Measurements from ENCODE around the gene MCCD1. TPM values are rescaled to one million over a fixed set of nuclear protein-coding genes. Genes with fewer than 3 reads are reported as not detected.
"Not testable (repeated sequence)": the region's sequence is repeated elsewhere in the genome, so short reads cannot be mapped to it uniquely, and the experiment has no call there.

Gene MCCD1
- total RNA-seq, 4 donors from 2014 or later, result not detected

DNA sequence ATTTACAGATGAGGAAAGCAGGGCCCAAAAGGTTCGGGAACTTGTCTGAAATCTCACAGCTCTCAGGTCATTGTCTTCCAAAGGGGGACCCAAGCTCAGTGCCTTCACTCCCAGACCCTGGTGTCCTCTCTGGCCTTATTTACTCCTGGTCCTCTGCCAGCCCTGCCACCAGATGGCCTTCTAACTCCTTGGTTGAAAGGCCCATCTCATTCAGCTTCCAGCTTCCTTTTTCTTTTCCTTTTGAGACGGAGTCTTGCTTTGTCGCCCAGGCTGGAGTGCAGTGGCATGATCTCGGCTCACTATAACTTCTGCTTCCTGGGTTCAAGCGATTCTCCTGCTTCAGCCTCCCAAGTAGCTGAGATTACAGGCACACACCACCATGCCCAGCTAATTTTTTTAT, 22.6 kb downstream of the MCCD1 start:
- H3K4me1 ChIP-seq, DNase-seq: not testable (repeated sequence)

GRCh38 chr6:31556307-31556706, 27.5 kb downstream of the MCCD1 start:
- Histone ChIP-seq H3K27me3 (no peaks in the 10 kb centered on the region), H3K9me3 (no peaks in the 10 kb centered on the region), H3K4me3 (no peak overlapping the region), H3K27ac (no peak overlapping the region), H3K36me3 (no peaks in the 10 kb centered on the region), H3K4me1 (no peaks in the 10 kb centered on the region)
- no peak for DNase-seq
- no peak for TF ChIP-seq POLR2A (IDR thresholded peaks at IDR 0.05)
- no peak for TF ChIP-seq CTCF (IDR thresholded peaks at IDR 0.05)
- intact Hi-C loops (cut with DNase I; ENCODE audit: low total_unique reads), result no loop called here

More for the DNA sequence above, 22.6 kb downstream of the MCCD1 start:
- H3K36me3 ChIP-seq; H3K27me3 ChIP-seq; H3K4me3 ChIP-seq; intact Hi-C loops (cut with DNase I; ENCODE audit: low total_unique reads); H3K27ac ChIP-seq; H3K9me3 ChIP-seq: not testable (repeated sequence)
- peak in 3 of 4 experiments; percentile 10 to 60 (median 43) for TF ChIP-seq CTCF (IDR thresholded peaks at IDR 0.05)

GRCh38 chr6:31557443-31558317, 28.9 kb downstream of the MCCD1 start:
- no peaks in the 10 kb centered on the region for H3K9me3 ChIP-seq
- H3K36me3 ChIP-seq, result no peaks in the 10 kb centered on the region
- no peak for DNase-seq
- peak overlapping the region; percentile 51 to 55 for H3K27ac ChIP-seq
- TF ChIP-seq CTCF (IDR thresholded peaks at IDR 0.05) (no peak), POLR2A (IDR thresholded peaks at IDR 0.05) (no peak)
- intact Hi-C loops (cut with DNase I; ENCODE audit: low total_unique reads), result no loop called here
- no peaks in the 10 kb centered on the region for H3K27me3 ChIP-seq
- no peaks in the 10 kb centered on the region for H3K4me1 ChIP-seq
- no peak overlapping the region for H3K4me3 ChIP-seq

DNA sequence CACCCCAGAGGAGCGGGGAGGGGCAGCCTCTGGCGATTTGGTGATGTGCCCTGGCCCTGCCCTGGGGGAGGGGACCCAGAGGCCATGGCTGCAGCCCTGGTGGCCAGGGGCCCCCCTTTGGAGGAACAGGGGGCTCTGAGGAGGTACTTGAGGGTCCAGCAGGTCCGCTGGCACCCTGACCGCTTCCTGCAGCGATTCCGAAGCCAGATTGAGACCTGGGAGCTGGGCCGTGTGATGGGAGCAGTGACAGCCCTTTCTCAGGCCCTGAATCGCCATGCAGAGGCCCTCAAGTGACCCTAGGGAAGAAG, 29.5 kb downstream of the MCCD1 start:
- intact Hi-C loops (cut with DNase I; ENCODE audit: low total_unique reads), result no loop called here
- no peak for TF ChIP-seq POLR2A (IDR thresholded peaks at IDR 0.05)
- DNase-seq, result no peak
- H3K36me3 ChIP-seq, result no peaks in the 10 kb centered on the region
- no peaks in the 10 kb centered on the region for H3K9me3 ChIP-seq
- no peak overlapping the region for H3K4me3 ChIP-seq
- H3K27me3 ChIP-seq, result no peaks in the 10 kb centered on the region
- no peaks in the 10 kb centered on the region for H3K4me1 ChIP-seq
- peak overlapping the region; percentile 51 to 55 for H3K27ac ChIP-seq

DNA sequence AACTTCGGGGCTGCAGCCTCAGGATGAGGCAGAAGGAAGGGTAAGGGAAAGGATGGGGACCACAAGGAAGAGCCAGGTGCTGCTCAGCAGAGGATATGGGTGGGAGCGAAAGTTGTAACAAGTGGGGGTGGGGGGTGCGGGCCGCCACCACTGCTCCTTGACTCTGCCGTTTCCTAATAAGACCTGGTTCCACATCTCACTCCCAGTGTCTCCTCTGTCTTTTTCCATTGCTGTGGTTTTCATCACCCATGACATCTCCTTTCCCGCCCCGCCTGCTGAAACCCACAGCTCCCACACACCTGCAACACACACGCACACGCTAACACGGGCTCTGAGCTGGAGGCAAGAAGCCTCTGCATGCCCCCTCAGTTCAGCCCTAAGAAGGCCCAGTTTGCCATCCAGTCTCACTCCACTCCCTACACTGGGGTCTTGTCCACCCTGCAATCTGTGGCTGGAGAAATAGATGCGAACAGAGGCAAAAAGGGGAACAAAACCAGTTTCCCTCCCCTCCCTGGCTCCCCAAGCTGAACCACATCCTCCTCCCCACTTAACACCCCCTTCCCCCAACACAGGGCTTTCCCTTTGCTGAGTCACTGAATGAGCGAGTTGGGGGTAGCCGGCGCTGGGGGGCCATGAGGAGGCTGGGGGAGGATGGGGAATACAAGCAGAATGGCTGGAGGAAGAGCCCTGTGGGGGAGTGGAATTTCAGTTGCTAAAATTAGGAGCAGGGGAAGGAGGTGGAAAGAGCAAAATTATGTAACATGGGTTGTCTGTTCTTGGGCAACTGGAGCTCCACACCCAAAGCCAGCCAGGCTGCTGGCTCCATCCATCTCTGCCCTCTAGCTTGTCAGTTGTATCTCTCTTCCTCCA, 30.1 kb downstream of the MCCD1 start:
- peak overlapping the region; percentile 51 to 55 for H3K27ac ChIP-seq
- intact Hi-C loops (cut with DNase I; ENCODE audit: low total_unique reads), result no loop called here
- H3K27me3 ChIP-seq, result no peaks in the 10 kb centered on the region
- peak in 1 of 2 donors; percentile 40 for DNase-seq
- H3K4me1 ChIP-seq, result no peaks in the 10 kb centered on the region
- no peaks in the 10 kb centered on the region for H3K36me3 ChIP-seq
- TF ChIP-seq CTCF (IDR thresholded peaks at IDR 0.05) (no peak), POLR2A (IDR thresholded peaks at IDR 0.05) (no peak)
- no peak overlapping the region for H3K4me3 ChIP-seq
- no peaks in the 10 kb centered on the region for H3K9me3 ChIP-seq
